GM19372 (cell line): ENCODE measurements around the gene POLQ.
"Not testable (repeated sequence)": the region's sequence is repeated elsewhere in the genome, so short reads cannot be mapped to it uniquely, and the experiment has no call there.

Experiments used
- ATAC-seq: cut with Tn5 transposase; IDR thresholded peaks from one replicate; pipeline ENCODE4 v1.9.1; 2021; ENCODE audit warnings: mild to moderate bottlenecking, low read depth, moderate library complexity; ENCODE audit not compliant: unreplicated experiment

POLQ gene

GRCh38 chr3:121431726-121432517 is 113.9 kb downstream of the POLQ start:
- ATAC-seq = peak; percentile 86

DNA sequence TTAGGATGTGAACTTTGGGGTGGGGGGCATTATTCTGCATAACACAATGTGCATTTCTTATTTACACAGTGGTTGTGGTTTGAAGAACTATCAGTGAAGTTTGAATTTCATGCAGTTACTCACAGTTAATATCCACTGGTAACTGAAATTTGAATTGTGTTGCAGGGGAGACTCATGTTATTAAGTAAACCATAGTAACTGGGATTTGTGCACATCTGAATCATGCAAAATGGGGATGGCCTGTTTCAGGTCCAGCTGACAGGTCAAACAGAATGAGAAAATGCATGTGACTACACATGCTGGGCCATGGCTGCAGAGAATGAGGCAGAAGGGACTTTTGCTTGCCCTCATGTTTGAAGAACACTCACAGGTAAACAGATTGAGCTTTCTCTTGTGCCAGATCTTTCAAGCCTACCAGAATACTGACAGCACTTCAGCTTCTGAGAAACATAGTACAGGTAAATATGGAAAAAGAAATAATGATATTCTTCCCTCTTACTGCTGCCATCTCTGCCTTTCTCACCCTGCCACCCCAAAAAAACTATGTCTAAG is 115.0 kb downstream of the POLQ start:
- no peak for ATAC-seq

GRCh38 chr3:121424549-121424948 is 121.2 kb downstream of the POLQ start:
- ATAC-seq = no peak

DNA sequence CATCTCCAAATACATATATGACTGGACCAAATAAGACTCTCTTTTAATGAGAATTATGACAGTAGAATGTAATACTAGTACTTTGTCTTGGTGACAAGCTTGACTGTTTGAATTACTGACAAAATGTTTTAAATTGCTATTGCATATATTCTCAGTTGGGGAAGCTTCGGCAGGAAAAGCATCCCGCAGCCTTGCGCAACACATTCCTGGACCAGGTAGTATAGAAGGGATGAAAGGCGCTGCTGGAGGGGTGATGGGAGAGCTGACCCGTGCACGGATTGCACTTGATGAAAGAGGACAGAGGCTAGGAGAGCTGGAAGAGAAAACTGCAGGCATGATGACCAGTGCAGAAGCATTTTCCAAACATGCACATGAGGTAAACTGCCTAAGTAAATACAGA is 127.6 kb downstream of the POLQ start:
- no peak for ATAC-seq

DNA sequence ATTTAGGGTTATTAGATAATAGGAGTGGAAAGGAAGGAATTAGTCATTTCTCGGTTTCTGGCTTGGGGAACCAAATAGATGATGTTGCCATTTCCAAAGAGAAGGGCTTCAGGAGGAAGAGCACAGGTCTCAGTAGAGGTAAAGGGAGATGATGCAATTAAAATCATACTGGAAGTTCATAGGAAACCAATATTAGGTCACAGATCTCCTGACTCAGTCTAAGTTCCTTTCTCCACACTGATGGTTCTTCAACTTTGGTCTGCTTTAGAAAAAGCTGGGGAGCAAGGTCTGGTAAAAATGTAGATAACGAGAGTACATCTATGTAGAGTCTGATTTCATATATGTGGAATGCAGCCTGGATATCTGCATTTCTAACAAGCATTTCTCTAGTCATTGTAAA is 130.9 kb downstream of the POLQ start:
- no peak for ATAC-seq

GRCh38 chr3:121411523-121411922 is 134.3 kb downstream of the POLQ start:
- no peak for ATAC-seq

GRCh38 chr3:121405631-121406030 is 140.2 kb downstream of the POLQ start:
- ATAC-seq = no peak

DNA sequence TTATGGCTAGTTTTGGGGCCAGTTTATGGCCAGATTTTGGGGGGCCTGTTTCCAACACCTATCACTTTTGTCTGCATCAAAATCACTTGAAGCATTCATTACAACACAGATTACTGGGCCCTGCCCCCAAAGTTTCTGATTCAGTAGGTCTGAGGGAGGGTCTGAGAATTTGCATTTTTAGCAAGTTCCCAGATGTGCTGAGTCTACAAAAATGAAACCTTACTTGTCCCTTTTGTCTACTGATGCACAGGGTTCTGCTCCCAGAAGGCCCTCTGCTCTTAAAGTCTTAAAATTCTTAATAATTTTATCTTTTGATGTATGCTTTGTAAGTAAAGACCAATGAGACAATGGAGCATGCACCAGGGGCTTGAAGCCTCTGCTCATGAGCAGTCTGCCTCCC is 146.0 kb downstream of the POLQ start:
- no peak for ATAC-seq

- not testable (repeated sequence) for ATAC-seq
These were observed 147.7 kb downstream of the POLQ start for GRCh38 chr3:121398051-121398450.

- not testable (repeated sequence) for ATAC-seq
These were observed 149.8 kb downstream of the POLQ start for GRCh38 chr3:121395967-121396366.

DNA sequence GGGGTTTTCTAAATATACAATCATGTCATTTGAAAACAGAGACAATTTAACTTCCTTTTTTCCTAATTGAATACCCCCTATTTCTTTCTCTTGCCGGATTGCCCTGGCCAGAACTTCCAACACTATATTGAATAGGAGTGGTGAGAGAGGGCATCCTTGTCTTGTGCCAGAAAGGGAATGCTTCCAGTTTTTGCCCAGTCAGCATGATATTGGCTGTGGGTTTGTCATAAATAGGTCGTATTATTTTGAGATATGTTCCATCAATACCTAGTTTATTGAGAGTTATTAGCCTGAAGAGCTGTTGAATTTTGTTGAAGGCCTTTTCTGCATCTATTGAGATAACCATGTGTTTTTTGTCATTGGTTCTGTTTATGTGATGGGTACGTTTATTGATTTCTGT is 157.5 kb downstream of the POLQ start:
- ATAC-seq = not testable (repeated sequence)
